Sigmoid colon (tissue), 7 donors: ENCODE measurements around the gene SPAG4. TPM values are rescaled to one million over a fixed set of nuclear protein-coding genes. Genes with fewer than 3 reads are reported as not detected.

Experiments
- DNase-seq: peaks from one replicate; pipeline ENCODE4 v3.0.0-alpha.2; 2019
- H3K27ac ChIP-seq, 4 donors: fragments of 200-600 bp; sonication (generic); one replicate each; pipeline ENCODE4 v1.5.1; 2016 to 2019; ENCODE audit warnings: mild to moderate bottlenecking in 1 of 4
- H3K27me3 ChIP-seq, 3 donors: fragments of 200-600 bp; sonication (generic); one replicate each; pipeline ENCODE4 v1.5.1; 2019; ENCODE audit warnings: mild to moderate bottlenecking in 1 of 3
- H3K36me3 ChIP-seq, 4 donors: fragments of 200-600 bp; sonication (generic); one replicate each; pipeline ENCODE4 v1.5.1; 2016 to 2019
- H3K4me1 ChIP-seq, 4 donors: fragments of 200-600 bp; sonication (generic); one replicate each; pipeline ENCODE4 v1.5.1; 2017 to 2019
- H3K4me3 ChIP-seq, 4 donors: fragments of 200-600 bp; sonication (generic); one replicate each; pipeline ENCODE4 v1.5.1; 2017 to 2019; ENCODE audit warnings: mild to moderate bottlenecking in 2 of 4, moderate library complexity in 1 of 4
- H3K9me3 ChIP-seq, 4 donors: fragments of 200-600 bp in 3 of 4; sonication (generic) in 3 of 4; one replicate each; pipeline versions ENCODE4 v1.5.1 to v1.6.1; 2013 to 2019
- CTCF ChIP-seq, 4 experiments: fragments of 450-650 bp in 3 of 4; fragments of 200-600 bp in 1 of 4; IDR thresholded peaks; one replicate each; pipeline ENCODE4 v1.5.1; 2016 to 2019; ENCODE audit warnings: antibody characterized with exemption in 4 of 4, mild to moderate bottlenecking in 3 of 4, moderate library complexity in 2 of 4
- EP300 ChIP-seq, 4 donors: sonication (generic); formaldehyde crosslinking; IDR thresholded peaks; one replicate each; pipeline ENCODE4 v1.6.1; 2017; ENCODE audit warnings: antibody characterized with exemption in 4 of 4
- POLR2A ChIP-seq, 2 donors: fragments of 450-650 bp; IDR thresholded peaks; one replicate each; pipeline ENCODE4 v1.6.1; 2016; ENCODE audit warnings: antibody characterized with exemption in 2 of 2, mild to moderate bottlenecking in 2 of 2, moderate library complexity in 2 of 2
- POLR2AphosphoS5 ChIP-seq, 4 donors: sonication (generic); formaldehyde crosslinking; IDR thresholded peaks; one replicate each; pipeline ENCODE4 v1.6.1; 2017; ENCODE audit warnings: antibody characterized with exemption in 4 of 4
- WGBS, 2 donors: extraction: QIAGEN DNeasy Blood & Tissue Kit; methylation state at CpG; one replicate each; pipeline ENCODE4 v1.1.7; 2013; 5-methylcytosine and 5-hydroxymethylcytosine counted together
- intact Hi-C: fragments of 100-400 bp; cut with DNase I; formaldehyde crosslinking; loops from one replicate; pipeline ENCODE4 v1.15.1; 2023
- polyA plus RNA-seq, 3 donors: library from polyadenylated mRNA; stranded (reverse); fragments of 200-250 nt; gene quantifications; one replicate each; pipeline ENCODE4 v1.2.3, GENCODE V29; 2013
- total RNA-seq, 4 donors: library from RNA; depleted of rRNA; stranded (reverse); fragments of >200 nt; gene quantifications; one replicate each; pipeline ENCODE4 v1.1.0, GENCODE V29; 2016
- donor health status: healthy with polysubstance abuse.
- donor health status: Bipolar disorder and iron deficiency.
- donor health status: healthy.

SPAG4 gene
- total and polyA plus RNA-seq, 7 donors, result 3.3 to 10.5 (median 4.1) TPM; not detected in 1

GRCh38 chr20:35632539-35633115 is 17.0 kb downstream of the SPAG4 start:
- Histone ChIP-seq H3K36me3 (peaks cover 9 to 47% (median 36%) of the 10 kb centered on the region in 4 donors), H3K4me3 (no peak overlapping the region), H3K27ac (no peak overlapping the region), H3K27me3 (no peaks in the 10 kb centered on the region), H3K4me1 (peaks cover 0 to 8% (median 2%) of the 10 kb centered on the region in 4 donors), H3K9me3 (no peaks in the 10 kb centered on the region)
- DNase-seq, result no peak
- intact Hi-C loops, result no loop called here
- no peak for TF ChIP-seq POLR2A (IDR thresholded peaks at IDR 0.05)
- TF ChIP-seq EP300 (IDR thresholded peaks at IDR 0.05), result no peak
- TF ChIP-seq POLR2AphosphoS5 (IDR thresholded peaks at IDR 0.05), result no peak
- no peak for TF ChIP-seq CTCF (IDR thresholded peaks at IDR 0.05)
- WGBS, 2 donors, result 96 to 97% methylated on average over 13 of the region's 13 CpGs

- Histone ChIP-seq H3K9me3 (no peaks in the 10 kb centered on the region), H3K36me3 (peaks cover 4 to 19% (median 13%) of the 10 kb centered on the region in 4 donors), H3K27ac (no peak overlapping the region), H3K27me3 (no peaks in the 10 kb centered on the region), H3K4me3 (no peak overlapping the region), H3K4me1 (peaks cover 0 to 20% (median 6%) of the 10 kb centered on the region in 4 donors)
- 92 to 94% methylated on average over 4 of the region's 4 CpGs for WGBS, 2 donors
- TF ChIP-seq EP300 (IDR thresholded peaks at IDR 0.05) (no peak), POLR2A (IDR thresholded peaks at IDR 0.05) (no peak), POLR2AphosphoS5 (IDR thresholded peaks at IDR 0.05) (no peak), CTCF (IDR thresholded peaks at IDR 0.05) (no peak)
- no peak for DNase-seq
- intact Hi-C loops, result no loop called here
Observed at GRCh38 chr20:35635652-35636051, 20.0 kb downstream of the SPAG4 start.

GRCh38 chr20:35636095-35636494 is 20.5 kb downstream of the SPAG4 start:
- intact Hi-C loops, result no loop called here

GRCh38 chr20:35637276-35637675 is 21.6 kb downstream of the SPAG4 start:
- Histone ChIP-seq H3K9me3 (no peaks in the 10 kb centered on the region), H3K27ac (no peak overlapping the region), H3K4me3 (no peak overlapping the region), H3K4me1 (peaks cover 0 to 20% (median 8%) of the 10 kb centered on the region in 4 donors), H3K27me3 (no peaks in the 10 kb centered on the region), H3K36me3 (peaks cover 0 to 2% (median under 1%) of the 10 kb centered on the region in 4 donors)
- intact Hi-C loops, result no loop called here
- no peak for DNase-seq
- 95 to 96% methylated on average over 6 of the region's 6 CpGs for WGBS, 2 donors
- TF ChIP-seq CTCF (IDR thresholded peaks at IDR 0.05), result no peak
- TF ChIP-seq EP300 (IDR thresholded peaks at IDR 0.05), result no peak

More at GRCh38 chr20:35636095-35636494, 20.5 kb downstream of the SPAG4 start:
- H3K36me3 ChIP-seq, result peaks cover 0 to 14% (median 9%) of the 10 kb centered on the region in 4 donors
- no peak for TF ChIP-seq POLR2A (IDR thresholded peaks at IDR 0.05)
- no peak for TF ChIP-seq POLR2AphosphoS5 (IDR thresholded peaks at IDR 0.05)
- no peak for TF ChIP-seq EP300 (IDR thresholded peaks at IDR 0.05)
- no peak for TF ChIP-seq CTCF (IDR thresholded peaks at IDR 0.05)
- no peak overlapping the region for H3K4me3 ChIP-seq
- no peak for DNase-seq
- no peaks in the 10 kb centered on the region for H3K9me3 ChIP-seq
- H3K27me3 ChIP-seq, result no peaks in the 10 kb centered on the region
- H3K4me1 ChIP-seq, result peaks cover 0 to 20% (median 8%) of the 10 kb centered on the region in 4 donors
- WGBS, 2 donors, result 89 to 95% methylated on average over 2 of the region's 2 CpGs
- H3K27ac ChIP-seq, result no peak overlapping the region

- Histone ChIP-seq H3K36me3 (no peaks in the 10 kb centered on the region), H3K4me1 (peaks cover 0 to 20% (median 8%) of the 10 kb centered on the region in 4 donors), H3K4me3 (no peak overlapping the region), H3K27ac (no peak overlapping the region), H3K9me3 (no peaks in the 10 kb centered on the region), H3K27me3 (no peaks in the 10 kb centered on the region)
- intact Hi-C loops, result no loop called here
- TF ChIP-seq EP300 (IDR thresholded peaks at IDR 0.05) (no peak), CTCF (IDR thresholded peaks at IDR 0.05) (no peak), POLR2AphosphoS5 (IDR thresholded peaks at IDR 0.05) (no peak), POLR2A (IDR thresholded peaks at IDR 0.05) (no peak)
- 65 to 69% methylated on average over 2 of the region's 2 CpGs for WGBS, 2 donors
- no peak for DNase-seq
Observed at GRCh38 chr20:35638751-35639150, 23.1 kb downstream of the SPAG4 start.
